ENCODE measurements around the gene WDR45.

The WDR45 gene

DNA sequence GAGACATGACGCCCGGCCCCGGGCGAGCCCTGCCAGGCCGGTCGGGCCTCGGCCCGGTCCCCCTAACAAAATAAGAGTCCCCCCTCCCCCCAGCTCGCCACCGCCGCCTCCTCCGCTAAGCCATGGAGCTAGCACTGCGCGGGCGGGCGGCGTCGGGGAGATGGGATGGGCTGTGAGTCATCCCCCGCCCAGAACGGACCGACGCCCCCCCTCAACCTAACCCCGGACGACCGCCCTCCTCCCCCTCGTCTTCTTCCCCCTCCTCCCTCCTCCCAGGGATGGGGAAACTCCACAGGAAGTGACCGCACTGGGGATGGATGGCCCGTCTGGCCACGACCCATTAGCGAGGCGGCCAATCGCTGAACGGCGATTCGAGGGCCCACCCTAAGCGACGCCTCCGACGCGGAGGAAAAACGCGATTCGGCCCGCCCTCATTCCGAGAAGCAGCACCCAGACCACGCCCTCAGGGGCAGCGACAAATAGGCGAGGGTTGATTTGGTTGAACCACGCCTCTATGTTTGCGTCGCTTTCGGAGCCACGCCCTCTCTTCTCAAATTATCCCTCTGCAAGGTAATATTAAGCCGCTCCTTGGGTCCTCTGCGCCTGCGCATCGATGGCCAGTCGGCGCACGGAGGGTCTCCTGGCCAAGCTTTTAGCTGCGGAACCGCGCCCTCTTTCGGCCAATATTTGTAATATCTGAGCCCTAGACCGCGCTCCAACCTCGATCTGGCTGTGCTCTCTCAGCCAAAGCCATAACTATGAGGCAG lies 36.3 kb downstream of the WDR45 start, which contains the start of gene TFE3:
Gene TFE3 (minus strand): TSS at position 138 of the 767 bp plus-strand sequence. CDS start 131 bp downstream, at position 7.
- Histone ChIP-seq H3K9ac (peak within 1 kb of the TSS; percentile 74), H3K79me2 (ENCODE audit: insufficient read depth, low read depth) (peaks cover 26% of the 10 kb centered on the region), H4K20me1 (ENCODE audit: insufficient read depth) (no peaks in the 10 kb centered on the region), H3K36me3 (ENCODE audit: insufficient read depth) (no peaks in the 10 kb centered on the region), H2AFZ (ENCODE audit: low read depth) (peak within 1 kb of the TSS; percentile 78), H3K27ac (peak within 1 kb of the TSS; percentile 68), H3K4me2 (peak within 1 kb of the TSS; percentile 71), H3K27me3 (ENCODE audit: insufficient read depth, low read depth) (no peaks in the 10 kb centered on the region), H3K4me1 (ENCODE audit: low read depth, poor library complexity, severe bottlenecking) (peaks cover 26% of the 10 kb centered on the region), H3K4me3 (IDR thresholded peaks at IDR 0.05; ENCODE audit: insufficient read depth, low read depth, low read length) (no peak within 1 kb of the TSS)
- TF ChIP-seq, protein P1, sequence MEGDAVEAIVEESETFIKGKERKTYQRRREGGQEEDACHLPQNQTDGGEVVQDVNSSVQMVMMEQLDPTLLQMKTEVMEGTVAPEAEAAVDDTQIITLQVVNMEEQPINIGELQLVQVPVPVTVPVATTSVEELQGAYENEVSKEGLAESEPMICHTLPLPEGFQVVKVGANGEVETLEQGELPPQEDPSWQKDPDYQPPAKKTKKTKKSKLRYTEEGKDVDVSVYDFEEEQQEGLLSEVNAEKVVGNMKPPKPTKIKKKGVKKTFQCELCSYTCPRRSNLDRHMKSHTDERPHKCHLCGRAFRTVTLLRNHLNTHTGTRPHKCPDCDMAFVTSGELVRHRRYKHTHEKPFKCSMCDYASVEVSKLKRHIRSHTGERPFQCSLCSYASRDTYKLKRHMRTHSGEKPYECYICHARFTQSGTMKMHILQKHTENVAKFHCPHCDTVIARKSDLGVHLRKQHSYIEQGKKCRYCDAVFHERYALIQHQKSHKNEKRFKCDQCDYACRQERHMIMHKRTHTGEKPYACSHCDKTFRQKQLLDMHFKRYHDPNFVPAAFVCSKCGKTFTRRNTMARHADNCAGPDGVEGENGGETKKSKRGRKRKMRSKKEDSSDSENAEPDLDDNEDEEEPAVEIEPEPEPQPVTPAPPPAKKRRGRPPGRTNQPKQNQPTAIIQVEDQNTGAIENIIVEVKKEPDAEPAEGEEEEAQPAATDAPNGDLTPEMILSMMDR (conservative IDR thresholded peaks at IDR 0.05; ENCODE audit: low read depth, low read length) = peak; percentile 62

DNA sequence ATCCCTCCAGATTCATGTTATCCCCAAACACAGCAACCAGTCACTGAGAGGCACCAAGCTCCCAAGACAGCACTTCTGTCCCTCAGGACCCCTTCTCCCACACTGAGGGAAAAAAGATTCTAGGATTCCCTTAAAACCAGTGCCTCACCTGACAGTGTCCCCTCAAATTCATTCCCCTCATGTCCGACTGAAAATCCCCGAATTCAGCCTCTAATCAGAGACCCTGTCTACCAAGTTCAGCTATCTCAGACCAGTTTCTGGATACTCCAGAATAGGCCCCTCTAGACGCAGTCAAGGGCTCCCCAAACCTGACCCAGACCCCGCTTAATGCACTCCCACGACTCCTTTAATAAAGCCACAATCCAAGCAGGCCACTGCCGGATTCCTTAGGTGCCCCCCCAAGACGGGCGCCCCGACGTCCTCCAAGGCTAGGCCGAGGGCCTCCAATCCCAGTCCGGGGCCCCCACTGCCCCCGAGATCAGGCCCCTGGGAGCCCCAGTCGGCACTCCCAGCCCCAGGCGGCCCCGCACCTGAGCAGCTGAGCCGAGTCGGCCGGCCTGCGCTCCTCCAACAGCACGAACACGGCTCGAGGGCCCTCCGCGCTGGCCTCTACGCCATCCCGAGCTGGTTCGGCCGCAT lies 37.0 kb downstream of the WDR45 start:
- TF ChIP-seq, protein P1 (conservative IDR thresholded peaks at IDR 0.05; ENCODE audit: low read depth, low read length) = no peak
- no peak overlapping the region for H3K4me3 ChIP-seq (IDR thresholded peaks at IDR 0.05; ENCODE audit: insufficient read depth, low read depth, low read length)
- peaks cover 26% of the 10 kb centered on the region for H3K4me1 ChIP-seq (ENCODE audit: low read depth, poor library complexity, severe bottlenecking)
- peak overlapping the region; percentile 68 for H3K27ac ChIP-seq
- no peaks in the 10 kb centered on the region for H4K20me1 ChIP-seq (ENCODE audit: insufficient read depth)
- H3K36me3 ChIP-seq (ENCODE audit: insufficient read depth) = no peaks in the 10 kb centered on the region
- peak overlapping the region; percentile 36 for H2AFZ ChIP-seq (ENCODE audit: low read depth)
- peak overlapping the region; percentile 74 for H3K9ac ChIP-seq
- H3K27me3 ChIP-seq (ENCODE audit: insufficient read depth, low read depth) = no peaks in the 10 kb centered on the region
- H3K79me2 ChIP-seq (ENCODE audit: insufficient read depth, low read depth) = peaks cover 26% of the 10 kb centered on the region
- peak overlapping the region; percentile 56 for H3K4me2 ChIP-seq

DNA sequence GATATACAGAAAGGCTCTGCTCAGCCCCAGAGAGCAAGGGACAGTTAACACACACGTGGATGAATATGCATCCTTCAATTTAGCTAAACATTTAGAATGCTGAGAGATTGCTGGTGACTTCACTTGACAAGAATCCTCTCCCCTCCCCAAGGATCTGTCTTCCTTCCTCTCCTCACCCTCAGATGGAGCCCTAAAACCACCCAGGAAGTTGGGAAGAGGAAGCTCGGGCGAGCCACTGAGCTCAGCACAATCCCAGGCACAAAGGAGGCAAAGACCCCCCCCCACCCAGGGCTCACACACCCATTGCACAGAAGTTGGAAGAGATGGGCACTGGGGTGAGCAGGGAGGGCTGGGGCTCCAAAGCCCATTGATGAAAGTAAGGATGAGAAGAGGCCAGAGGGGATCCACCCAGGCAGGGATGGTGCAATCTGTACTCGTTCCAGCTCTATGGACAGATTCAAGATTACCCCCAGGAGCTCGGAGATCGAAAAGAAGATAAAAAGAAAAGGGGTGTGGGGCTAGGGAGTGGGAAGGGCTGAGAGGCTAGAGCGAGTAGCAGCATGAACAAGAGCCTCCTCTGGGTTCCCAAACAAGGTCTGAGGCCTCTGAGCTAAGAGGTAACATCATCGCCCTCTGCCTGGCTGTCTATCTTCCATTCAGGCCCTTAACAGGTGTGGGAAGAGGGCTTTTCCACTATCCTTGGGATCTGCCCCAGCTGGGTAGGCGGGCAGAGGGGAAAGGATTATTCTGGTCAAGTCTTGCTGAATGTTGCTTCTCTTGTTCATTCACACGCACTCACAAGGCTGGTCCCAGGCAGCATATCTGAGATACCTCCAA lies 37.7 kb downstream of the WDR45 start:
- Histone ChIP-seq H4K20me1 (ENCODE audit: insufficient read depth) (no peaks in the 10 kb centered on the region), H3K27ac (peak overlapping the region; percentile 68), H2AFZ (ENCODE audit: low read depth) (peak overlapping the region; percentile 36; the same call in 1 of the 2 replicates), H3K27me3 (ENCODE audit: insufficient read depth, low read depth) (no peaks in the 10 kb centered on the region), H3K36me3 (ENCODE audit: insufficient read depth) (no peaks in the 10 kb centered on the region), H3K4me3 (IDR thresholded peaks at IDR 0.05; ENCODE audit: insufficient read depth, low read depth, low read length) (no peak overlapping the region), H3K4me2 (peak overlapping the region; percentile 56), H3K4me1 (ENCODE audit: low read depth, poor library complexity, severe bottlenecking) (peaks cover 26% of the 10 kb centered on the region), H3K9ac (peak overlapping the region; percentile 74; the same call in 1 of the 2 replicates), H3K79me2 (ENCODE audit: insufficient read depth, low read depth) (peaks cover 26% of the 10 kb centered on the region)
- TF ChIP-seq, protein P1 (conservative IDR thresholded peaks at IDR 0.05; ENCODE audit: low read depth, low read length) = no peak

DNA sequence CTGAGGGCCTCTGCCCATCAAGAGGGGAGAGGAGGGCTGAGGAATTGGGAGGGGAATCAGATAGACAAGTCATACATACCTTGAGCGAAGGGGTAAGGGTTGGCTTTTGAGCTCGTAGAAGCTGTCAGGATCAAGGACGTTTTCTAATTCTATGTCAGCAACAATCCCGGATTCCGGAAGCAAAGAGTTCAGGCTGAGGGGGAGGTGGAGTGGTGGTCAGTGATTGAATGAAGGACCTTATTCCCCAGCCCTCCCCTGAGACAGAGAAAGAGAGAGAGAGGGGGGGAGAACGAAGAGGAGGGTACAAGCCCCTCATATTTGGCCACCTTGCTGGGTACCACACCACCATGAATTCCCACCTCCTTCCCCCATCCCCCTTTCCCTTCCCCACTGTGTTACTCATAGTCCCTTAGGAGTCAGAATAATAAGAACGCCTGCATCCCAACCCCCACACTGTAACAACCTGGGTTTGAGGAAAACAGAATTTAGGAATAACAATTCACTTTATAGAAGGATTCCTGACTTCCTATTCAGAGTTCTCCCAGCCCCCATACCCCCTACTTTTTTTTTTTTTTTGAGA lies 39.2 kb downstream of the WDR45 start:
- Histone ChIP-seq H3K9ac (peak overlapping the region; percentile 32; the same call in 1 of the 2 replicates), H2AFZ (ENCODE audit: low read depth) (no peak overlapping the region), H3K27me3 (ENCODE audit: insufficient read depth, low read depth) (no peaks in the 10 kb centered on the region), H4K20me1 (ENCODE audit: insufficient read depth) (no peaks in the 10 kb centered on the region), H3K4me1 (ENCODE audit: low read depth, poor library complexity, severe bottlenecking) (peaks cover 26% of the 10 kb centered on the region), H3K27ac (peak overlapping the region; percentile 67), H3K4me3 (IDR thresholded peaks at IDR 0.05; ENCODE audit: insufficient read depth, low read depth, low read length) (no peak overlapping the region), H3K4me2 (peak overlapping the region; percentile 53), H3K36me3 (ENCODE audit: insufficient read depth) (no peaks in the 10 kb centered on the region), H3K79me2 (ENCODE audit: insufficient read depth, low read depth) (peaks cover 26% of the 10 kb centered on the region)
- TF ChIP-seq, protein P1 (conservative IDR thresholded peaks at IDR 0.05; ENCODE audit: low read depth, low read length) = no peak
